Breast epithelium (tissue), 4 donors: Measurements from ENCODE around the gene PGP. TPM values are rescaled to one million over a fixed set of nuclear protein-coding genes. Genes with fewer than 3 reads are reported as not detected.
A peak's percentile ranks its signal among the peaks of the same experiment; 100 is the strongest.

Experiments used
- DNase-seq, 2 donors: peaks; one replicate each; pipeline ENCODE4 v3.0.0-alpha.2; 2019; ENCODE audit warnings: low spot score in 2 of 2
- H3K27ac ChIP-seq, 2 donors: fragments of 200-600 bp; sonication (generic) in 1 of 2; one replicate each; pipeline ENCODE4 v1.5.1; 2016 to 2019; ENCODE audit warnings: mild to moderate bottlenecking in 1 of 2
- H3K27me3 ChIP-seq, 2 donors: fragments of 200-600 bp; sonication (generic) in 1 of 2; one replicate each; pipeline versions ENCODE4 v1.5.1 to v1.6.0; 2017 to 2019; ENCODE audit warnings: control low read depth in 1 of 2, mild to moderate bottlenecking in 1 of 2
- H3K36me3 ChIP-seq: fragments of 200-600 bp; one replicate; pipeline ENCODE4 v1.5.1; 2019
- H3K4me1 ChIP-seq, 2 donors: fragments of 200-600 bp; sonication (generic); one replicate each; pipeline ENCODE4 v1.5.1; 2016 to 2019; ENCODE audit warnings: control low read depth in 1 of 2
- H3K4me3 ChIP-seq, 3 donors: fragments of 200-600 bp; sonication (generic); 1 replicate in 2 of 3; 2 replicates in 1 of 3; pipeline ENCODE4 v1.5.1; 2016 to 2019; ENCODE audit warnings: mild to moderate bottlenecking in 3 of 3, moderate library complexity in 2 of 3
- H3K9me3 ChIP-seq, 2 donors: fragments of 200-600 bp; sonication (generic) in 1 of 2; one replicate each; pipeline ENCODE4 v1.5.1; 2016 to 2019; ENCODE audit warnings: control low read depth in 1 of 2
- CTCF ChIP-seq, 3 donors: fragments of 450-650 bp; IDR thresholded peaks; one replicate each; pipeline ENCODE4 v1.5.1; 2016 to 2017; ENCODE audit warnings: antibody characterized with exemption in 3 of 3, mild to moderate bottlenecking in 3 of 3, moderate library complexity in 3 of 3
- POLR2A ChIP-seq: fragments of 450-650 bp; IDR thresholded peaks from one replicate; pipeline ENCODE4 v1.6.1; 2016; ENCODE audit warnings: antibody characterized with exemption, mild to moderate bottlenecking, moderate library complexity
- POLR2AphosphoS5 ChIP-seq, 3 donors: sonication (generic); formaldehyde crosslinking; IDR thresholded peaks; one replicate each; pipeline ENCODE4 v1.6.1; 2017; ENCODE audit warnings: antibody characterized with exemption in 3 of 3
- intact Hi-C: fragments of 100-400 bp; cut with DNase I; formaldehyde crosslinking; loops from one replicate; pipeline ENCODE4 v1.15.1; 2023; ENCODE audit warnings: low total_unique reads
- total RNA-seq, 3 donors: library from RNA; depleted of rRNA; stranded (reverse); fragments of >200 nt; gene quantifications; one replicate each; pipeline ENCODE4 v1.1.0, GENCODE V29; 2016

PGP gene
- total RNA-seq, 3 donors from 2014 or later, result 9.1 to 14.7 (median 12.9) TPM

- intact Hi-C loops, result no loop called here
- no peak for TF ChIP-seq CTCF (IDR thresholded peaks at IDR 0.05)
- Histone ChIP-seq H3K4me1 (peaks cover 6 to 14% of the 10 kb centered on the region in 2 donors), H3K27ac (no peak overlapping the region), H3K9me3 (no peaks in the 10 kb centered on the region), H3K27me3 (no peaks in the 10 kb centered on the region), H3K36me3 (peaks cover 12% of the 10 kb centered on the region), H3K4me3 (peak overlapping the region; percentile 20 to 59 (median 34))
- no peak for DNase-seq
Measured at GRCh38 chr16:2237102-2237482, 22.5 kb upstream of the PGP start.

GRCh38 chr16:2236337-2237101 is 21.9 kb upstream of the PGP start, which contains the start of gene DNASE1L2:
DNASE1L2 (plus strand) TSS chr16:2236444; CDS start chr16:2236817, 373 bp downstream.
- Histone ChIP-seq H3K4me3 (peak within 1 kb of the TSS; percentile 20 to 59 (median 34)), H3K4me1 (peaks cover 6 to 14% of the 10 kb centered on the region in 2 donors), H3K9me3 (no peaks in the 10 kb centered on the region), H3K36me3 (peaks cover 18% of the 10 kb centered on the region), H3K27me3 (no peaks in the 10 kb centered on the region), H3K27ac (no peak within 1 kb of the TSS)
- DNase-seq, result no peak
- intact Hi-C loops, result no loop called here
- TF ChIP-seq POLR2A (no peak), CTCF (IDR thresholded peaks at IDR 0.05) (no peak), POLR2AphosphoS5 (IDR thresholded peaks at IDR 0.05) (no peak)

- H3K4me3 ChIP-seq, result peak overlapping the region in 1 of 3 donors; percentile 59
- no peaks in the 10 kb centered on the region for H3K27me3 ChIP-seq
- no peak overlapping the region for H3K27ac ChIP-seq
- H3K9me3 ChIP-seq, result no peaks in the 10 kb centered on the region
- TF ChIP-seq POLR2AphosphoS5 (IDR thresholded peaks at IDR 0.05) (no peak), CTCF (IDR thresholded peaks at IDR 0.05) (no peak), POLR2A (no peak)
- no peak for DNase-seq
- intact Hi-C loops, result no loop called here
- peaks cover 24% of the 10 kb centered on the region for H3K36me3 ChIP-seq
- peaks cover 6 to 14% of the 10 kb centered on the region in 2 donors for H3K4me1 ChIP-seq
Measured at GRCh38 chr16:2235695-2236336, 21.2 kb upstream of the PGP start.

- H3K27ac ChIP-seq, result no peak overlapping the region
- intact Hi-C loops, result no loop called here
- H3K27me3 ChIP-seq, result no peaks in the 10 kb centered on the region
- TF ChIP-seq POLR2A, result no peak
- no peak for TF ChIP-seq CTCF (IDR thresholded peaks at IDR 0.05)
- TF ChIP-seq POLR2AphosphoS5 (IDR thresholded peaks at IDR 0.05), result no peak
- no peak overlapping the region for H3K4me3 ChIP-seq
- H3K4me1 ChIP-seq, result peaks cover 6 to 14% of the 10 kb centered on the region in 2 donors
- H3K36me3 ChIP-seq, result peaks cover 24% of the 10 kb centered on the region
- DNase-seq, result no peak
- no peaks in the 10 kb centered on the region for H3K9me3 ChIP-seq
Measured at GRCh38 chr16:2235234-2235651, 20.6 kb upstream of the PGP start.

GRCh38 chr16:2234813-2235170 is 20.2 kb upstream of the PGP start:
- intact Hi-C loops, result no loop called here
- no peaks in the 10 kb centered on the region for H3K9me3 ChIP-seq
- TF ChIP-seq CTCF (IDR thresholded peaks at IDR 0.05), result no peak
- no peak for TF ChIP-seq POLR2AphosphoS5 (IDR thresholded peaks at IDR 0.05)
- no peak for TF ChIP-seq POLR2A
- no peaks in the 10 kb centered on the region for H3K27me3 ChIP-seq
- DNase-seq, result no peak
- no peak overlapping the region for H3K27ac ChIP-seq
- no peak overlapping the region for H3K4me3 ChIP-seq
- peaks cover 24% of the 10 kb centered on the region for H3K36me3 ChIP-seq
- peaks cover 6 to 14% of the 10 kb centered on the region in 2 donors for H3K4me1 ChIP-seq
